Measurements from ENCODE around the gene SLC50A1. TPM values are rescaled to one million over a fixed set of nuclear protein-coding genes. Genes with fewer than 3 reads are reported as not detected.
A peak's percentile ranks its signal among the peaks of the same experiment; 100 is the strongest.

Gene SLC50A1
- polyA plus RNA-seq, 2 of the 4 experiments (the other 2 are of a cell fraction): 28.2 to 39.4 TPM

DNA sequence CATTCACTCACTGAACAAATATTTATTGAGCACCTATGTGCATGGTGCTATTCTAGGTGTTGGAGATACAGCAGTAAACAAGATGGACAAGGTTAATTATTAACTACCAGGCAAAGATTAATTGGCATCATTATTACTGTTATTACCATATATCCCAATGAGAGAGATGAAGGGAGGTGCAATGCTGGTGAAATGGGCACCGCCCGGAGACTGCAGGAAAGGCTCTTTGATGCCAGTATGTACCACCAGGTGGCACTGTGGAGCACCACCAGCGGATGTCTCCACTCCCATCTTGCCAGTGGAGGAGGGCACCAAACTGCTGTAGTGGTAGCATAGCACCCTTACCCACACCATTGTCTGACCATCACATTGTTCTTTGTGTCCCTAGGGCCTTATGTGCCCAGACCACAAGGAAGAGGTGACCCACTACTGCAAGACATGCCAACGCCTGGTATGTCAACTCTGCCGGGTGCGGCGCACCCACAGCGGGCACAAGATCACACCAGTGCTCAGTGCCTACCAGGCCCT, 41.0 kb downstream of the SLC50A1 start (continued):
- TF ChIP-seq ATOH8 (CRISPR knock-in tag; IDR thresholded peaks at IDR 0.05; ENCODE audit: low read depth) (no peak), EHF (CRISPR knock-in tag; IDR thresholded peaks at IDR 0.05) (no peak), PHF8 (IDR thresholded peaks at IDR 0.05; ENCODE audit: borderline replicate concordance, low read depth) (no peak), TFCP2L1 (CRISPR knock-in tag; IDR thresholded peaks at IDR 0.05) (no peak), MAX (IDR thresholded peaks at IDR 0.05) (no peak)
- TF ChIP-seq, protein P1, sequence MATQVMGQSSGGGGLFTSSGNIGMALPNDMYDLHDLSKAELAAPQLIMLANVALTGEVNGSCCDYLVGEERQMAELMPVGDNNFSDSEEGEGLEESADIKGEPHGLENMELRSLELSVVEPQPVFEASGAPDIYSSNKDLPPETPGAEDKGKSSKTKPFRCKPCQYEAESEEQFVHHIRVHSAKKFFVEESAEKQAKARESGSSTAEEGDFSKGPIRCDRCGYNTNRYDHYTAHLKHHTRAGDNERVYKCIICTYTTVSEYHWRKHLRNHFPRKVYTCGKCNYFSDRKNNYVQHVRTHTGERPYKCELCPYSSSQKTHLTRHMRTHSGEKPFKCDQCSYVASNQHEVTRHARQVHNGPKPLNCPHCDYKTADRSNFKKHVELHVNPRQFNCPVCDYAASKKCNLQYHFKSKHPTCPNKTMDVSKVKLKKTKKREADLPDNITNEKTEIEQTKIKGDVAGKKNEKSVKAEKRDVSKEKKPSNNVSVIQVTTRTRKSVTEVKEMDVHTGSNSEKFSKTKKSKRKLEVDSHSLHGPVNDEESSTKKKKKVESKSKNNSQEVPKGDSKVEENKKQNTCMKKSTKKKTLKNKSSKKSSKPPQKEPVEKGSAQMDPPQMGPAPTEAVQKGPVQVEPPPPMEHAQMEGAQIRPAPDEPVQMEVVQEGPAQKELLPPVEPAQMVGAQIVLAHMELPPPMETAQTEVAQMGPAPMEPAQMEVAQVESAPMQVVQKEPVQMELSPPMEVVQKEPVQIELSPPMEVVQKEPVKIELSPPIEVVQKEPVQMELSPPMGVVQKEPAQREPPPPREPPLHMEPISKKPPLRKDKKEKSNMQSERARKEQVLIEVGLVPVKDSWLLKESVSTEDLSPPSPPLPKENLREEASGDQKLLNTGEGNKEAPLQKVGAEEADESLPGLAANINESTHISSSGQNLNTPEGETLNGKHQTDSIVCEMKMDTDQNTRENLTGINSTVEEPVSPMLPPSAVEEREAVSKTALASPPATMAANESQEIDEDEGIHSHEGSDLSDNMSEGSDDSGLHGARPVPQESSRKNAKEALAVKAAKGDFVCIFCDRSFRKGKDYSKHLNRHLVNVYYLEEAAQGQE (IDR thresholded peaks at IDR 0.05): no peak

- no peaks in the 10 kb centered on the region for H3K9me3 ChIP-seq
- H3K27ac ChIP-seq: peak overlapping the region; percentile 12 to 63; a peak in 3 of 6 replicates
- CTCF ChIA-PET: interaction anchor here (0.6 to 15.2 kb wide), 20 partner anchors 9 to 431 kb away, joined by 3 to 384 read pairs (median 4); partner anchors contain the start of genes DPM3 and THBS3
- 59% methylated on average over 11 of the region's 11 CpGs for WGBS (ENCODE audit: missing lambda C conversion rate)
- no peak for DNase-seq (ENCODE audit: low read depth in 1 of 2, low spot score in 1 of 2)
- no peak for FAIRE-seq
- POLR2A ChIA-PET: interaction anchor here (2.4 kb wide), 1 partner anchor 16 kb away, joined by 9 read pairs; no protein-coding TSS in a partner anchor
- H3K4me1 ChIP-seq: peaks cover 13% of the 10 kb centered on the region
- no peak for ATAC-seq
- TF ChIP-seq NFE2L2 (conservative IDR thresholded peaks at IDR 0.05; ENCODE audit: low read length) (no peak), TP53 (CRISPR knock-in tag; IDR thresholded peaks at IDR 0.05) (no peak), BHLHE40 (IDR thresholded peaks at IDR 0.05; ENCODE audit: low read depth, low read length) (no peak), CHD2 (IDR thresholded peaks at IDR 0.05; ENCODE audit: low read length, partially characterized antibody) (no peak), FOSB (CRISPR knock-in tag; IDR thresholded peaks at IDR 0.05) (no peak), JUN (IDR thresholded peaks at IDR 0.05) (no peak), NR3C1 (IDR thresholded peaks at IDR 0.05) (no peak), CBX8 (IDR thresholded peaks at IDR 0.05) (no peak), JUNB (IDR thresholded peaks at IDR 0.05) (no peak), HOXB13 (CRISPR knock-in tag; IDR thresholded peaks at IDR 0.05; ENCODE audit: low read depth) (no peak), RAD21 (conservative IDR thresholded peaks at IDR 0.05 in 1 of 2, IDR thresholded peaks at IDR 0.05 in 1 of 2) (no peak), HOXB5 (CRISPR knock-in tag; IDR thresholded peaks at IDR 0.05) (no peak), MAX (IDR thresholded peaks at IDR 0.05) (no peak), BCL3 (IDR thresholded peaks at IDR 0.05) (no peak), CEBPB (IDR thresholded peaks at IDR 0.05) (no peak), CTCF (IDR thresholded peaks at IDR 0.05) (no peak)
- TF ChIP-seq, protein P2, sequence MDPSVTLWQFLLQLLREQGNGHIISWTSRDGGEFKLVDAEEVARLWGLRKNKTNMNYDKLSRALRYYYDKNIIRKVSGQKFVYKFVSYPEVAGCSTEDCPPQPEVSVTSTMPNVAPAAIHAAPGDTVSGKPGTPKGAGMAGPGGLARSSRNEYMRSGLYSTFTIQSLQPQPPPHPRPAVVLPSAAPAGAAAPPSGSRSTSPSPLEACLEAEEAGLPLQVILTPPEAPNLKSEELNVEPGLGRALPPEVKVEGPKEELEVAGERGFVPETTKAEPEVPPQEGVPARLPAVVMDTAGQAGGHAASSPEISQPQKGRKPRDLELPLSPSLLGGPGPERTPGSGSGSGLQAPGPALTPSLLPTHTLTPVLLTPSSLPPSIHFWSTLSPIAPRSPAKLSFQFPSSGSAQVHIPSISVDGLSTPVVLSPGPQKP (IDR thresholded peaks at IDR 0.05; ENCODE audit: low read depth, low read length): no peak
- TF ChIP-seq, protein P3, sequence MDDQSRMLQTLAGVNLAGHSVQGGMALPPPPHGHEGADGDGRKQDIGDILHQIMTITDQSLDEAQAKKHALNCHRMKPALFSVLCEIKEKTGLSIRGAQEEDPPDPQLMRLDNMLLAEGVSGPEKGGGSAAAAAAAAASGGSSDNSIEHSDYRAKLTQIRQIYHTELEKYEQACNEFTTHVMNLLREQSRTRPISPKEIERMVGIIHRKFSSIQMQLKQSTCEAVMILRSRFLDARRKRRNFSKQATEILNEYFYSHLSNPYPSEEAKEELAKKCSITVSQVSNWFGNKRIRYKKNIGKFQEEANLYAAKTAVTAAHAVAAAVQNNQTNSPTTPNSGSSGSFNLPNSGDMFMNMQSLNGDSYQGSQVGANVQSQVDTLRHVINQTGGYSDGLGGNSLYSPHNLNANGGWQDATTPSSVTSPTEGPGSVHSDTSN (IDR thresholded peaks at IDR 0.05): no peak
- H3K4me3 ChIP-seq: no peak overlapping the region
- H3K4me2 ChIP-seq: no peak overlapping the region
Observed at GRCh38 chr1:155177192-155177917, 41.7 kb downstream of the SLC50A1 start.

All from A549 (cell line).